GM18861 (cell line): ENCODE results near the gene PPARGC1A.

ENCODE experiments used
- ATAC-seq: cut with Tn5 transposase; IDR thresholded peaks from one replicate; pipeline ENCODE4 v1.9.1; 2021; ENCODE audit not compliant: unreplicated experiment

PPARGC1A gene

GRCh38 chr4:23847158-23847557 lies 42.7 kb downstream of the PPARGC1A start:
- ATAC-seq: no peak

- ATAC-seq: no peak
These were observed 44.9 kb downstream of the PPARGC1A start for GRCh38 chr4:23844961-23845360.

- no peak for ATAC-seq
These were observed 50.6 kb downstream of the PPARGC1A start for GRCh38 chr4:23839279-23839678.

- no peak for ATAC-seq
These were observed 51.2 kb downstream of the PPARGC1A start for GRCh38 chr4:23838607-23839006.

- no peak for ATAC-seq
These were observed 51.7 kb downstream of the PPARGC1A start for GRCh38 chr4:23838131-23838530.

- ATAC-seq: no peak
These were observed 52.5 kb downstream of the PPARGC1A start for GRCh38 chr4:23837371-23837770.

GRCh38 chr4:23835774-23836478 lies 53.9 kb downstream of the PPARGC1A start:
- ATAC-seq: no peak

- no peak for ATAC-seq
These were observed 61.1 kb downstream of the PPARGC1A start for GRCh38 chr4:23828779-23829178.

GRCh38 chr4:23828020-23828715 lies 61.7 kb downstream of the PPARGC1A start:
- ATAC-seq: no peak

GRCh38 chr4:23822181-23822580 lies 67.7 kb downstream of the PPARGC1A start:
- no peak for ATAC-seq

- no peak for ATAC-seq
These were observed 70.8 kb downstream of the PPARGC1A start for GRCh38 chr4:23819041-23819511.

GRCh38 chr4:23818097-23818885 lies 71.6 kb downstream of the PPARGC1A start:
- no peak for ATAC-seq

- no peak for ATAC-seq
These were observed 74.7 kb downstream of the PPARGC1A start for GRCh38 chr4:23814996-23815660.

GRCh38 chr4:23814587-23814986 lies 75.3 kb downstream of the PPARGC1A start:
- ATAC-seq: no peak

GRCh38 chr4:23811161-23811560 lies 78.7 kb downstream of the PPARGC1A start:
- no peak for ATAC-seq

GRCh38 chr4:23805450-23805851 lies 84.4 kb downstream of the PPARGC1A start:
- no peak for ATAC-seq

GRCh38 chr4:23789762-23790161 lies 100.1 kb downstream of the PPARGC1A start:
- ATAC-seq: no peak

GRCh38 chr4:23788460-23788859 lies 101.4 kb downstream of the PPARGC1A start:
- ATAC-seq: no peak

- no peak for ATAC-seq
These were observed 101.8 kb downstream of the PPARGC1A start for GRCh38 chr4:23788027-23788426.

GRCh38 chr4:23782778-23783437 lies 106.9 kb downstream of the PPARGC1A start:
- no peak for ATAC-seq

GRCh38 chr4:23779839-23780238 lies 110.0 kb downstream of the PPARGC1A start:
- ATAC-seq: no peak
